ENCODE results near the gene KIAA1586. TPM values are rescaled to one million over a fixed set of nuclear protein-coding genes. Genes with fewer than 3 reads are reported as not detected.
"Not testable (repeated sequence)": the region's sequence is repeated elsewhere in the genome, so short reads cannot be mapped to it uniquely, and the experiment has no call there.

The KIAA1586 gene
- polyA plus RNA-seq = 3.0 to 8.2 TPM (median 3.7 TPM) in 3 replicates
- polyA plus RNA-seq (2011; ENCODE audit: low read depth) = 11.4 TPM
- 2.7 and 5.2 TPM in 2 replicates for polyA plus RNA-seq (2011; cell fraction: cytosol; rRNA removed)
- 3.3 and 5.5 TPM in 2 replicates for polyA plus RNA-seq (2011; cell fraction: nucleus; rRNA removed)
- polyA plus RNA-seq (2012; ENCODE audit: low replicate concordance) = 2.5 and 6.2 TPM in 2 replicates
- polyA minus RNA-seq = 0.79 to 2.8 TPM in 2 of 3 replicates, not detected in the other
- polyA minus RNA-seq (2011; cell fraction: cytosol; rRNA and poly(A)+ RNA removed) = 2.5 TPM
- polyA minus RNA-seq (2011; cell fraction: nucleus; rRNA and poly(A)+ RNA removed) = 2.3 and 6.8 TPM in 2 replicates

GRCh38 chr6:57046332-57047256 lies at the start of gene KIAA1586:
TSS of gene KIAA1586 (plus strand) at chr6:57046693. CDS start at chr6:57046756, 63 bp downstream.
- peak; percentile 99 for FAIRE-seq
- peak within 1 kb of the TSS; percentile 54 for H3K27ac ChIP-seq (ENCODE audit: control insufficient read depth, insufficient read depth, low read length)
- DNase-seq (ENCODE audit: low read depth, low spot score); H4K20me1 ChIP-seq (ENCODE audit: control insufficient read depth, extremely low read depth, insufficient read depth, low read length); H3K36me3 ChIP-seq (ENCODE audit: control insufficient read depth in 2 of 2, extremely low read depth in 1 of 2, insufficient read depth in 2 of 2, low read length in 2 of 2); H3K9me3 ChIP-seq (ENCODE audit: control insufficient read depth, low read depth, low read length); dilution Hi-C loops (cut with MboI; ENCODE audit: extremely low pct_ligation_motif_present, low sequenced_read_pairs); H3K27me3 ChIP-seq (ENCODE audit: control insufficient read depth, extremely low read depth, insufficient read depth, low read length); H3K9me1 ChIP-seq (ENCODE audit: control insufficient read depth, extremely low read depth, insufficient read depth, low read length): not testable (repeated sequence)
- H3K79me2 ChIP-seq (ENCODE audit: control insufficient read depth, insufficient read depth, low read length) = peaks cover 29% of the 10 kb centered on the region
- H3K4me1 ChIP-seq (ENCODE audit: control insufficient read depth, extremely low read depth, insufficient read depth, low read length) = peaks cover 10% of the 10 kb centered on the region
- peak within 1 kb of the TSS; percentile 76 for H3K9ac ChIP-seq (ENCODE audit: control insufficient read depth, extremely low read depth, insufficient read depth, low read length)
- peak within 1 kb of the TSS; percentile 84 for H2AFZ ChIP-seq (ENCODE audit: control insufficient read depth, low read length)
- H3K4me3 ChIP-seq (ENCODE audit: control insufficient read depth in 2 of 3, extremely low read depth in 1 of 3, insufficient read depth in 2 of 3, low read depth in 1 of 3, low read length in 3 of 3) = peak within 1 kb of the TSS; percentile 55 to 80 (median 79)
- H3K4me2 ChIP-seq (ENCODE audit: control insufficient read depth, extremely low read depth, insufficient read depth, low read depth, low read length) = peak within 1 kb of the TSS; percentile 87

- Histone ChIP-seq H3K4me3 (ENCODE audit: control insufficient read depth in 2 of 3, extremely low read depth in 1 of 3, insufficient read depth in 2 of 3, low read depth in 1 of 3, low read length in 3 of 3) (no peak overlapping the region), H2AFZ (ENCODE audit: control insufficient read depth, low read length) (peak overlapping the region; percentile 41), H3K79me2 (ENCODE audit: control insufficient read depth, insufficient read depth, low read length) (no peaks in the 10 kb centered on the region), H3K27me3 (ENCODE audit: control insufficient read depth, extremely low read depth, insufficient read depth, low read length) (no peaks in the 10 kb centered on the region), H3K9me3 (ENCODE audit: control insufficient read depth, low read depth, low read length) (peaks cover 4% of the 10 kb centered on the region), H3K4me2 (ENCODE audit: control insufficient read depth, extremely low read depth, insufficient read depth, low read depth, low read length) (no peak overlapping the region), H3K36me3 (ENCODE audit: control insufficient read depth in 2 of 2, extremely low read depth in 1 of 2, insufficient read depth in 2 of 2, low read length in 2 of 2) (no peaks in the 10 kb centered on the region), H3K9ac (ENCODE audit: control insufficient read depth, extremely low read depth, insufficient read depth, low read length) (no peak overlapping the region), H3K4me1 (ENCODE audit: control insufficient read depth, extremely low read depth, insufficient read depth, low read length) (peaks cover 6% of the 10 kb centered on the region), H4K20me1 (ENCODE audit: control insufficient read depth, extremely low read depth, insufficient read depth, low read length) (no peaks in the 10 kb centered on the region), H3K9me1 (ENCODE audit: control insufficient read depth, extremely low read depth, insufficient read depth, low read length) (no peaks in the 10 kb centered on the region), H3K27ac (ENCODE audit: control insufficient read depth, insufficient read depth, low read length) (no peak overlapping the region)
- TF ChIP-seq CTCF (optimal IDR thresholded peaks at IDR 0.05 in 1 of 3, IDR thresholded peaks at IDR 0.05 in 1 of 3, conservative IDR thresholded peaks at IDR 0.05 in 1 of 3; ENCODE audit: extremely low read depth in 1 of 3, insufficient read depth in 2 of 3, low read length in 3 of 3) = no peak
- no peak for TF ChIP-seq EZH2 (IDR thresholded peaks at IDR 0.05; ENCODE audit: low read length)
- peak; percentile 72 for DNase-seq (ENCODE audit: low read depth, low spot score)
- peak; percentile 90 for FAIRE-seq
- dilution Hi-C loops (cut with MboI; ENCODE audit: extremely low pct_ligation_motif_present, low sequenced_read_pairs) = no loop called here
Observed at GRCh38 chr6:56999049-56999448, 47.4 kb upstream of the KIAA1586 start.

GRCh38 chr6:56999748-57000147 lies 46.7 kb upstream of the KIAA1586 start:
- H3K9me3 ChIP-seq (ENCODE audit: control insufficient read depth, low read depth, low read length); H3K27me3 ChIP-seq (ENCODE audit: control insufficient read depth, extremely low read depth, insufficient read depth, low read length); H3K9me1 ChIP-seq (ENCODE audit: control insufficient read depth, extremely low read depth, insufficient read depth, low read length); H3K4me3 ChIP-seq (ENCODE audit: control insufficient read depth in 2 of 3, extremely low read depth in 1 of 3, insufficient read depth in 2 of 3, low read depth in 1 of 3, low read length in 3 of 3); DNase-seq (ENCODE audit: low read depth, low spot score); FAIRE-seq; dilution Hi-C loops (cut with MboI; ENCODE audit: extremely low pct_ligation_motif_present, low sequenced_read_pairs); H3K27ac ChIP-seq (ENCODE audit: control insufficient read depth, insufficient read depth, low read length); H2AFZ ChIP-seq (ENCODE audit: control insufficient read depth, low read length); H3K79me2 ChIP-seq (ENCODE audit: control insufficient read depth, insufficient read depth, low read length); H4K20me1 ChIP-seq (ENCODE audit: control insufficient read depth, extremely low read depth, insufficient read depth, low read length); H3K9ac ChIP-seq (ENCODE audit: control insufficient read depth, extremely low read depth, insufficient read depth, low read length); H3K4me1 ChIP-seq (ENCODE audit: control insufficient read depth, extremely low read depth, insufficient read depth, low read length); H3K36me3 ChIP-seq (ENCODE audit: control insufficient read depth in 2 of 2, extremely low read depth in 1 of 2, insufficient read depth in 2 of 2, low read length in 2 of 2); H3K4me2 ChIP-seq (ENCODE audit: control insufficient read depth, extremely low read depth, insufficient read depth, low read depth, low read length): not testable (repeated sequence)
